GM19372 (cell line): Measurements from ENCODE around the gene ALOXE3.

Experiments used
- ATAC-seq: cut with Tn5 transposase; IDR thresholded peaks from one replicate; pipeline ENCODE4 v1.9.1; 2021; ENCODE audit warnings: mild to moderate bottlenecking, low read depth, moderate library complexity; ENCODE audit not compliant: unreplicated experiment

The ALOXE3 gene

GRCh38 chr17:8154608-8155155 lies 36.4 kb upstream of the ALOXE3 start:
- ATAC-seq, result no peak

- no peak for ATAC-seq
These were observed 35.8 kb upstream of the ALOXE3 start for GRCh38 chr17:8153957-8154607.

- ATAC-seq, result no peak
These were observed 35.2 kb upstream of the ALOXE3 start for GRCh38 chr17:8153525-8153956.

GRCh38 chr17:8153031-8153451 lies 34.7 kb upstream of the ALOXE3 start:
- ATAC-seq, result no peak

- ATAC-seq, result no peak
These were observed 33.9 kb upstream of the ALOXE3 start, which contains the start of gene PER1 for GRCh38 chr17:8152112-8152775. TSS of gene PER1 (minus strand) at chr17:8152404. CDS start at chr17:8150706, 1,698 bp downstream.

- no peak for ATAC-seq
These were observed 33.4 kb upstream of the ALOXE3 start for GRCh38 chr17:8151641-8152111.

GRCh38 chr17:8151120-8151640 lies 32.9 kb upstream of the ALOXE3 start:
- ATAC-seq, result peak; percentile 57

- ATAC-seq, result no peak
These were observed 32.1 kb upstream of the ALOXE3 start for GRCh38 chr17:8150194-8151119.

- no peak for ATAC-seq
These were observed 31.3 kb upstream of the ALOXE3 start for GRCh38 chr17:8149419-8150193.

- no peak for ATAC-seq
These were observed 30.2 kb upstream of the ALOXE3 start for GRCh38 chr17:8148560-8148959.

- ATAC-seq, result no peak
These were observed 29.6 kb upstream of the ALOXE3 start for GRCh38 chr17:8147805-8148404.

- no peak for ATAC-seq
These were observed 29.0 kb upstream of the ALOXE3 start for GRCh38 chr17:8147141-8147804.

GRCh38 chr17:8146381-8147140 lies 28.2 kb upstream of the ALOXE3 start:
- no peak for ATAC-seq

- no peak for ATAC-seq
These were observed 27.5 kb upstream of the ALOXE3 start for GRCh38 chr17:8145811-8146210.

GRCh38 chr17:8144401-8145231 lies 26.3 kb upstream of the ALOXE3 start:
- ATAC-seq, result no peak

GRCh38 chr17:8143581-8144400 lies 25.5 kb upstream of the ALOXE3 start:
- no peak for ATAC-seq
